Myocyte (in vitro differentiated cells): Measurements from ENCODE around the gene SRSF6. TPM values are rescaled to one million over a fixed set of nuclear protein-coding genes. Genes with fewer than 3 reads are reported as not detected.
"Not testable (repeated sequence)": the region's sequence is repeated elsewhere in the genome, so short reads cannot be mapped to it uniquely, and the experiment has no call there.

Experiments
- DNase-seq: peaks from one replicate; pipeline ENCODE4 v3.0.0-alpha.2; 2012; ENCODE audit warnings: low read depth
- polyA plus RNA-seq: library from polyadenylated mRNA; unstranded; fragments of >200 nt; gene quantifications from one replicate; pipeline ENCODE4 v1.2.1, GENCODE V29; 2012; ENCODE audit warnings: missing spikeins
- total RNA-seq: library from RNA; depleted of rRNA; stranded (reverse); fragments of >200 nt; gene quantifications from 2 replicates; pipeline ENCODE4 v1.2.3, GENCODE V29; 2014

The SRSF6 gene
- 39.6 and 48.5 TPM in 2 replicates for total RNA-seq
- 83.0 TPM for polyA plus RNA-seq

DNA sequence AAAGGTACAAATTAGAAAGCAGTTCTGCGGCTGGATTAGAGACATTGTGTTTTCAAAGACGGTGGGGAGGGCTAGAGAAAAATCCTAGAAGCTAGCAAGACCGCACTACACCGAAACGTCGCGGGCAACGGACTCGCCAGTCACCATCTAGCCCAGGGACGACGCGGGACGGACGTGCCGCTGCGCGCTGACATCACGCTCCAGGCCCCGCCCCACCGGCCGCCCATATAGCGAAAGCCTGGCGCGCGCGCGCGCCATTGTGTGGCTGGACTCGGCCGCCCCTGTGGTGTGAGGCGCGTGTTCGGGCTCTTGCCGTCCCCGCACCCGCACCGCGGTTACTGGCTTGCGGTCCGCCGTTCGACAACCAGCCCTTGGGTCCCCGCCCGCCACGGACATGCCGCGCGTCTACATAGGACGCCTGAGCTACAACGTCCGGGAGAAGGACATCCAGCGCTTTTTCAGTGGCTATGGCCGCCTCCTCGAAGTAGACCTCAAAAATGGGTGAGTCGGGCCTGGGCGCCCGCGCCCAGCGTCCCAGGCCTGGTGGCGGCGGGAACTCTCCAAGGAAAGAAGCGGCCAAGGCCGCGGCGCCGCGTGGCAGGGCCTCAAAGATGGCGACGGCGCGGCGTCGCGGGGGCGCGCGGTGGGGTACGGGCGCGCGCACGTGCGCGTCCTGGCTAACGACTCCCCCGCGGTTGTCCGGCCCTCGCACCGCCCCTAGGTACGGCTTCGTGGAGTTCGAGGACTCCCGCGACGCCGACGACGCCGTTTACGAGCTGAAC is at the start of gene SRSF6:
TSS of gene SRSF6 (plus strand) at position 257 of the 782 bp plus-strand sequence. CDS start at position 395, 138 bp downstream.
- peak; percentile 93 for DNase-seq

DNA sequence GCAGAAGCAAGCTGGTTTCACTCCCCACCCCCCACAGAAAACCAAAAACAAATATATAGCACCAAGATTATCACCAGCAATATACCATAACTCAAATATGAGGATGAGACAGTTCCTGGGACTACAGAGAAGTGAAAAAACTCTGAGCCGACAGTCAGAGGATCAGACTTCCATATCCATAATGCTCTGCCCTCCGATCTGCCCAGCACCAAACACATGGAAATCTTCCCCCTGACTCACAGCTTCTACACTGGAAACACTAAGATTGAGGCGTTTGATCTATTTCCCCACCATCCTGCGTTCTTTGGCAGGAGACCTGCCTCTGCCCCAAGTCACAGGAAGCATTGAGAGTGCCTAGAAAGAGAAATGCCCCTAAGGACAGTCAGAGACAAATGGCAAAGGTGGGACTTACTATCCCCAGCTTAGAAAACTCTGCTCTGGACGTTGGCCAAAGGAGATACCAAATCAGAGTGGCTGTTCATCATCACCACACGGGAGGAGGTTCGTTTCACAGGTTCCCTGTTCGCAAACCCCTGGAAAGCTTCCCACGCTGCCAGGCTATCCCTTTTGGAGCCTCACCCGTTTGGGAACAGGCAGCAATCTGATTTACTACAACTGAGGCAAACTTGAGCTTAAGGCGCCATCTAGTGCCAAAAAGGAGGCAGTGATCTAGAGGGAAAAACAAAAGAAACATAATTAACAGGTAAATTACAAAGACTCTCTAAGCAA is 48.7 kb upstream of the SRSF6 start:
- peak; percentile 16 for DNase-seq

DNA sequence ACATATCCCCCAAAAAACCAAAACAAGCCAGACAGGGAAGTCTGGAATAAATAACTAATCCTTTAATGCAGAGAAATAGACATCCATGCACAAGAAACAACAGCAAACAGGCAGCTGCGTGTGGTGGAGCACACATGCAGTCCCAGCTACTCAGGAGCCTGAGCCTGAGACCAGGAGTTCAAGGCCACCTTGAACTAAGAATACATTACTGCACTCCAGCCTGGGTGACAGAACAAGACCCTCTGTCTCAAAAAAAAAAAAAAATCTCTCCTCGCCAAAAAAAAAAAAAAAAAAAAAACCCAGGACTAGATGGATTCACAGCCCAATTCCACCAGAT is 48.2 kb upstream of the SRSF6 start:
- DNase-seq = no peak

DNA sequence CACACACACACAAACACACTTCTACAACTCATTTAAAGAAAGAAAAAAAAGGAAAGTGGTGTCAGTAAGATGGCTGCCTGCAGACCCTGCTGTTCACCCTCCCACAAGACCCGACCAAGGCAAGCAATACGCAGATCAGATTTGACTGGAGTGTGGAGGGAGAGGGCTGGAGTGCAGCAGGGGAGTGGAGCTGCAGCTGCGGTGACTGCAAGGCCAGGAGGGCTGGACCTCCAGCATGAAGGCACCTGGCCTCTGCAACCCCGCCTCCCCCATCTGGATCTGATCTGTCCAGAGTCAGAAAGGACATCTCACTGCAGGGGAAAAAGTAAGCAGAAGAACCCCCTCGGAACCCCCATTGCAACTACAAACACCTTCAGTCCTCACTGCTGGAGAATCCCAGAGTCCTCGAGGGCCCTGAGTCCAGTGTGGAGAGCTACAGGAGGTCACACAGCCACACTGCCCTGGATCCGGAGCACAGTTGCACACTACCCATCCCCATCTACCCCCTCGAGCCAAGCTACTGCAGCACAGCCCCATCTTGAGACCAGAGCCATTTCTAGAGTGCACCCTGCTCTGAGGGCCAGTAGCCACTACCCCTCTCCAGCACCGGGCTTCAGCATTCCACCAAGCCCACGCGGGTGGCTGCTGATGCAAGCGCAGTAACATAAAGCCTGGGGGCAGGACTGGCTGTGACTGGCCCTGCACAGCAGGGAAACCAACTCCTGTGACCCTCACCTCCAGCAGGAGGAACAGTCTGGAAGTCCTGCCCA is 41.9 kb upstream of the SRSF6 start:
- no peak for DNase-seq

- no peak for DNase-seq
Measured at GRCh38 chr20:43416591-43417228, 41.0 kb upstream of the SRSF6 start.

- no peak for DNase-seq
Measured at GRCh38 chr20:43420192-43420591, 37.5 kb upstream of the SRSF6 start.

- not testable (repeated sequence) for DNase-seq
Measured at GRCh38 chr20:43420913-43421312, 36.8 kb upstream of the SRSF6 start.

GRCh38 chr20:43426172-43426571 is 31.5 kb upstream of the SRSF6 start:
- DNase-seq = no peak

DNA sequence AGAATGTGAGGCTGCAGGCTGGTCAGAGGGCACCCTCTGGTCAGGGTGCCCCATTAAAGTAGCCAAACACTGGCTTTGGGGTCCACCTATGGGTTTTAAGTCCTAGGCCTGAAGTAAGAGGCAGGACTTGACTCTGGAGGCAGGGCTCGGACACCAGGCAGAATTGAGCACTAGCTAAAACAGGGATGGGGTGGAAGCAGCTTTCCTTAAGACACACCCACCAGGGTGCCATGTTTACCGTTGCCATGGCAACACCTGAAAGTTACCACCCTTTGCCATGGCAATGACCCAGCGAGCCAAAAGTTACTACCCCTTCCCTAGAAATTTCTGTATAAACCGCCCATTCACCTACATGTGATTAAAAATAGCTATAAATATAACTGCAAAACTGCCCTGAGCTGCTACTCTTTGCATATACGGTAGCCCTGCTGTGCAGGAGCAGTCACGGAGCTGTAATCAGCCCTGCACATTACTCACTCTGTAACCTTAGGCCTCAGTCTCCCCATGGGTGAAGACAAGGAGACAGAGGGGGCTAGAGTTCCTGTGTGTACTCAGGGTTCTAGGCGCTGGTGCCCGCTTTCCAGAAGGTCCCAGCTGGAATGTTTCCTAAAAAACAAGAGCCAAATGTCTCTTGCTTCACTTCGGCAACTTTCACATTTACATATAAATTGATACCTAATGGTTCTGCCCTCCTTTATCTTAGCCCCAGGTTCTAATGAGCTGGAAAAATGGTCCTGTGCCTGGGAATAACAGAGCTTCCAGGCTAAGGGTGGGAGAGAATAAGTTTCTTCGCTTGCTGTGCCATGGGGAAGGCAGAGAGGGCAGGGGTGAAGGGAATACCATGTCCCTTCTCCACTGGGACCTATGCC is 27.2 kb upstream of the SRSF6 start:
- DNase-seq = no peak

GRCh38 chr20:43431134-43431519 is 26.6 kb upstream of the SRSF6 start:
- DNase-seq = no peak

GRCh38 chr20:43432498-43432897 is 25.2 kb upstream of the SRSF6 start:
- DNase-seq = no peak

GRCh38 chr20:43433250-43433854 is 24.3 kb upstream of the SRSF6 start:
- DNase-seq = no peak

- no peak for DNase-seq
Measured at GRCh38 chr20:43434565-43434964, 23.1 kb upstream of the SRSF6 start.

DNA sequence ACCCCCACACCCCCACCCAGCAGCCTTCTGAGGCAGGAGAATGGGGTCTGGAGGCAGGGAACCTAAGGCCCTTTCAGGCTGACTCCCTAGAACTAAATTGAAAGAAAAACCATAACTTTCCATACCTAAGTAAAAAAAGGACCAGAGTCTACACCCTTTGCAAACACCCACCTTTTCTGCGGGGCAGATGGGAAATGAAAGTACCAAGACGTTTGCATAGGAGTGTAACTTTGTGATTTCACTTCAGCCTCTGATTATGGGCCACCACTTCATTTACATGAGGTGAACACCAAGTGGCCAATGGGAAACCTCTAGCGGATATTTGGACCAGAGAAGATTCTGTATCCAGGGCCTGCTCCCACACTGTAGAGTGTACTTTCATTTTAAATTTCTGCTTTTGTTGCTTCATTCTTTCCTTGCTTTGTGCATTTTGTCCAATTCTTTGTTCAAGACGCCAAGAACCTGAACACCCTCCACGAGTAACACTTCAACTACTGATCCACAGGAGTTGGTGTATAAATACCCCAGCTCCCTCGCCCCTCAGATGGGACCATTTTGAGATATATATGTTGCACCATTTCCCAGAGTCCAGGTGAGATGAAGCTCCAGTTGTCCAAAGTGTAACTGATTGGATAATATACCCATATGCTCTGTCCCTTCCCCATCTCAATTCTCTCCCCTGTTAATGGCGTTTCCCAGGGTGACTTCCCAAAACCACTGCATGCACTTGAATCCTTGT is 18.9 kb upstream of the SRSF6 start:
- DNase-seq = no peak

DNA sequence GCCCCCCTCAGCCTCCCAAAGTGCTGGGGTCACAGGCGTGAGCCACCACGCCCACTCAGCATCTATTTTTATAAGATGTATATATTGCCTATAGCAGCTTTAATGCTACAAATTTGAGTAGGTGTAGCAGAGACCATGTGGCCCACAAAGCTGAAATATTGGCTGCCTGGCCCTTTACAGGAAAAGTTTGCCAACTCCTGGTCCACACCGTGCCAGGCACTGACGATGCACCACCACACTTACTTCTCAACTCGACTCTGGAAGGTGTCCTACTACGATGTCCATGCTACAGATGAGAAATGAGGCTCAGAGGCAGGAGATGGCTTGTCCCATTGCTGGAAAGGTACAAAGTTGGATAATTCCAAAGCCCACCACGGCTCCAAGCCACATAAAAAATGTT is 17.2 kb upstream of the SRSF6 start:
- DNase-seq = no peak

GRCh38 chr20:43442282-43442880 is 15.3 kb upstream of the SRSF6 start:
- peak; percentile 28 for DNase-seq

GRCh38 chr20:43444107-43444506 is 13.6 kb upstream of the SRSF6 start:
- no peak for DNase-seq

DNA sequence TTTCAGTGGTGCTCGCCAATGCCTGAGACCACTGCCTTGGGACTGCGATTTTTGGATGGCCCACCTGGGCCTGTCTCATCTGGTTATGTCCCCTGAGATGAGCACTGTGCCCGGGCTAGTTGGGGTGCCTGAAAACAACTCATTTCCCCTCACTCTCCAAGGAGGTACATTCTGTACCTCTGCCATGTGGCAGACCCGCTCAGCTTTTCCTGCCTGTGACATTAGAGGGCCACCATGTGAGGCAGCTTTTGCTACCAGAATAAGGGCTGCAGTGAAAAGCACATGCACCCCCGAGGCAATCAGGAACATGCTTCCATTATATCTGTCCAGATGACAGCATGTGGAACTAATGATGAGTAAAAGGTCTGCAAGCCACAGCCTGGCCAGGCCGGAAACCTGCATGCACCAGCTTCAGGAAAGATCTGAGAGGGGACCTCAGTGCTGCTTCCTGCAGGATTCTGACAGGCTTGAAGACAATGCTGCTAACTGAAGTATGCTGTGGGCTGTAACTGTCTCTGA is 11.3 kb upstream of the SRSF6 start:
- DNase-seq = no peak

DNA sequence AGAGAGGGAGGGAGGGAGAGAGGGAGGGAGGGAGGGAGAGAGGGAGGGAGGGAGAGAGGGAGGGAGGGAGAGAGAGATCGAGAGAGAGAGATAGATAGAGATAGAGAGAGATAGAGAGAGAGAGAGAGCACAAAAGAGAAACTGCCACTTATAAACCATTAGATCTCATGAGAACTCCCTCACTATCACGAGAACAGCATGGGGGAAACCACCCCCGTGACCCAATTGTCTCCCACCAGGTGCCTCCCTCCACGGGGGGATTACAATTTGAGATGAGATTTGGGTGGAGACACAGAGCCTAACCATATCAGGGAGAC is 9.3 kb upstream of the SRSF6 start:
- not testable (repeated sequence) for DNase-seq
